SK-N-MC (cell line): ENCODE data around the gene CEMIP.

Experiments used
- EZH2 ChIP-seq: fragments of 200-600 bp; sonication (generic); IDR thresholded peaks from one replicate; pipeline ENCODE4 v1.6.1; 2017; ENCODE audit warnings: antibody characterized with exemption
- POLR2AphosphoS5 ChIP-seq: IDR thresholded peaks from 2 replicates; pipeline ENCODE4 v1.6.1; 2012; ENCODE audit warnings: mild to moderate bottlenecking, low read depth, low read length, borderline replicate concordance

DNA sequence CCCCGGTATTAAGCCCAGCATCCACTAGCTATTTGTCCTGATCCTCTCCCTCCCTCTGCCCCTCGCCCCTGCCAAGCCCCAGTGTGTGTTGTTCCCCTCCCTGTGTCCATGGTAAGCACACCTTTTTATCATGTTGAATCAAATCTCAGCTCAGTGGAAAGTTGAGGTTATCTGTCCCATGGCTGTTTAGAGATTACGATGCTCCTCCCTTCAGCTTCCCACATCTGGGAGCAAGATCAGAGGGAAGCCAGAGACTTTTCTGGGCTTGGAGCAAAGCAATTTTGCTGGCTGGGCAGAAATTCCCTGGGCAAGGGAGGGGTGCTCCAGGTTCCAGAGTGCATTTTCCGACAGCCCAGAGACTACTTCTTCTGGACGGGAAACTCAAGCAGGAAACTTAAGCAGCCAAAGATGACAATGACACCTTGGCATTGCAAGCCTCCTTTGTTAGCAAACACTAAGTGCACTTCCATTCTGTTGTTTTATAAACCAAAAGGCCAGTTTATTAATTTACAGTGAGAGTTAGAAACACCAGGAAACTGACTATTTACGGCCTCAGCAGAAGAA lies 105.9 kb downstream of the CEMIP start:
- TF ChIP-seq EZH2: no peak
- TF ChIP-seq POLR2AphosphoS5: no peak
